Measurements from ENCODE around the gene FEM1B. TPM values are rescaled to one million over a fixed set of nuclear protein-coding genes. Genes with fewer than 3 reads are reported as not detected.

FEM1B gene
- total and polyA plus RNA-seq, 2 donors (not counting 1 experiment from before 2014, with no cell fraction given) = 38.2 to 48.4 TPM

DNA sequence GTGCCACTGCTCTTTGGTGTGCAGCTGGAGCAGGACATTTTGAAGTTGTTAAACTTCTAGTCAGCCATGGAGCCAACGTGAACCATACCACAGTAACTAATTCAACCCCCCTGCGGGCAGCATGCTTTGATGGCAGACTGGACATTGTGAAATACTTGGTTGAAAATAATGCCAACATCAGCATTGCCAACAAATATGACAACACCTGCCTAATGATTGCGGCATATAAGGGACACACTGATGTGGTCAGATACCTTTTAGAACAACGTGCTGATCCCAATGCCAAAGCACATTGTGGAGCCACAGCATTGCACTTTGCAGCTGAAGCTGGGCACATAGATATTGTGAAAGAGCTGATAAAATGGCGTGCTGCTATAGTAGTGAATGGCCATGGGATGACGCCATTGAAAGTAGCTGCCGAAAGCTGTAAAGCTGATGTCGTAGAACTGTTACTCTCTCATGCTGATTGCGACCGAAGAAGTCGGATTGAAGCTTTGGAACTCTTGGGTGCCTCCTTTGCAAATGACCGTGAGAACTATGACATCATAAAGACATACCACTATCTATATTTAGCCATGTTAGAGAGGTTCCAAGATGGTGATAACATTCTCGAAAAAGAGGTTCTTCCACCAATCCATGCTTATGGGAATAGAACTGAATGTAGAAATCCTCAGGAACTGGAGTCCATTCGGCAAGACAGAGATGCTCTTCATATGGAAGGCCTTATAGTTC is 12.2 kb downstream of the FEM1B start:
- no peak for DNase-seq (ENCODE audit: low read depth in 2 of 2)
- peaks cover 7% of the 10 kb centered on the region for H3K36me3 ChIP-seq (ENCODE audit: control insufficient read depth, insufficient read depth, low read length)
- no peak overlapping the region for H2AFZ ChIP-seq (ENCODE audit: low read length)
- no peaks in the 10 kb centered on the region for H3K4me1 ChIP-seq (ENCODE audit: control insufficient read depth, extremely low read depth, insufficient read depth, low read length)
- H3K4me2 ChIP-seq (ENCODE audit: extremely low read depth, insufficient read depth, low read length) = no peak overlapping the region
- no peak overlapping the region for H3K9ac ChIP-seq (ENCODE audit: insufficient read depth, low read length)
- peaks cover 2% of the 10 kb centered on the region for H4K20me1 ChIP-seq (ENCODE audit: control insufficient read depth, extremely low read depth, insufficient read depth, low read length)
- H3K27ac ChIP-seq (ENCODE audit: insufficient read depth, low read length) = no peak overlapping the region
- no peaks in the 10 kb centered on the region for H3K9me3 ChIP-seq (ENCODE audit: control insufficient read depth, insufficient read depth, low read depth, low read length)
- H3K79me2 ChIP-seq (ENCODE audit: control insufficient read depth, insufficient read depth, low read length) = peaks cover 81% of the 10 kb centered on the region
- TF ChIP-seq, protein P1, sequence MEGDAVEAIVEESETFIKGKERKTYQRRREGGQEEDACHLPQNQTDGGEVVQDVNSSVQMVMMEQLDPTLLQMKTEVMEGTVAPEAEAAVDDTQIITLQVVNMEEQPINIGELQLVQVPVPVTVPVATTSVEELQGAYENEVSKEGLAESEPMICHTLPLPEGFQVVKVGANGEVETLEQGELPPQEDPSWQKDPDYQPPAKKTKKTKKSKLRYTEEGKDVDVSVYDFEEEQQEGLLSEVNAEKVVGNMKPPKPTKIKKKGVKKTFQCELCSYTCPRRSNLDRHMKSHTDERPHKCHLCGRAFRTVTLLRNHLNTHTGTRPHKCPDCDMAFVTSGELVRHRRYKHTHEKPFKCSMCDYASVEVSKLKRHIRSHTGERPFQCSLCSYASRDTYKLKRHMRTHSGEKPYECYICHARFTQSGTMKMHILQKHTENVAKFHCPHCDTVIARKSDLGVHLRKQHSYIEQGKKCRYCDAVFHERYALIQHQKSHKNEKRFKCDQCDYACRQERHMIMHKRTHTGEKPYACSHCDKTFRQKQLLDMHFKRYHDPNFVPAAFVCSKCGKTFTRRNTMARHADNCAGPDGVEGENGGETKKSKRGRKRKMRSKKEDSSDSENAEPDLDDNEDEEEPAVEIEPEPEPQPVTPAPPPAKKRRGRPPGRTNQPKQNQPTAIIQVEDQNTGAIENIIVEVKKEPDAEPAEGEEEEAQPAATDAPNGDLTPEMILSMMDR (conservative IDR thresholded peaks at IDR 0.05 in 1 of 2, IDR thresholded peaks at IDR 0.05 in 1 of 2; ENCODE audit: low read depth in 1 of 2, low read length in 2 of 2) = no peak
- TF ChIP-seq EZH2 (IDR thresholded peaks at IDR 0.05; ENCODE audit: low read length, missing control alignments) = no peak
- no peak overlapping the region for H3K4me3 ChIP-seq (replicated peaks in 1 of 4; ENCODE audit: control extremely low read depth in 1 of 4, insufficient read depth in 1 of 4, low read depth in 3 of 4, low read length in 4 of 4)
- H3K27me3 ChIP-seq (ENCODE audit: control insufficient read depth, insufficient read depth, low read length) = no peaks in the 10 kb centered on the region

DNA sequence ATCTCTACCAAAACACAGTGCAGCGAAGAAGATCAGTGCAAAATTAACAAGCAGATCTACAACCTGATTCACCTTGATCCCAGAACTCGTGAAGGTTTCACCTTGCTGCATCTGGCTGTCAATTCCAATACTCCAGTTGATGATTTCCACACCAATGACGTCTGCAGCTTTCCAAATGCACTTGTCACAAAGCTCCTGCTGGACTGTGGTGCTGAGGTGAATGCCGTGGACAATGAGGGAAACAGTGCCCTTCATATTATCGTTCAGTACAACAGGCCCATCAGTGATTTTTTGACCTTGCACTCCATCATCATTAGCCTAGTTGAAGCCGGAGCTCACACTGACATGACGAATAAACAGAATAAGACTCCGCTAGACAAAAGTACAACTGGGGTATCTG is 13.2 kb downstream of the FEM1B start:
- no peaks in the 10 kb centered on the region for H3K9me3 ChIP-seq (ENCODE audit: control insufficient read depth, insufficient read depth, low read depth, low read length)
- H3K4me2 ChIP-seq (ENCODE audit: extremely low read depth, insufficient read depth, low read length) = no peak overlapping the region
- TF ChIP-seq EZH2 (IDR thresholded peaks at IDR 0.05; ENCODE audit: low read length, missing control alignments) = no peak
- TF ChIP-seq, protein P1 (conservative IDR thresholded peaks at IDR 0.05 in 1 of 2, IDR thresholded peaks at IDR 0.05 in 1 of 2; ENCODE audit: low read depth in 1 of 2, low read length in 2 of 2) = no peak
- H3K4me3 ChIP-seq (replicated peaks in 1 of 4; ENCODE audit: control extremely low read depth in 1 of 4, insufficient read depth in 1 of 4, low read depth in 3 of 4, low read length in 4 of 4) = no peak overlapping the region
- no peak overlapping the region for H3K27ac ChIP-seq (ENCODE audit: insufficient read depth, low read length)
- peaks cover 76% of the 10 kb centered on the region for H3K79me2 ChIP-seq (ENCODE audit: control insufficient read depth, insufficient read depth, low read length)
- peaks cover 2% of the 10 kb centered on the region for H4K20me1 ChIP-seq (ENCODE audit: control insufficient read depth, extremely low read depth, insufficient read depth, low read length)
- no peak overlapping the region for H2AFZ ChIP-seq (ENCODE audit: low read length)
- peaks cover 7% of the 10 kb centered on the region for H3K36me3 ChIP-seq (ENCODE audit: control insufficient read depth, insufficient read depth, low read length)
- no peaks in the 10 kb centered on the region for H3K27me3 ChIP-seq (ENCODE audit: control insufficient read depth, insufficient read depth, low read length)
- DNase-seq (ENCODE audit: low read depth in 2 of 2) = no peak
- H3K9ac ChIP-seq (ENCODE audit: insufficient read depth, low read length) = no peak overlapping the region
- no peaks in the 10 kb centered on the region for H3K4me1 ChIP-seq (ENCODE audit: control insufficient read depth, extremely low read depth, insufficient read depth, low read length)

DNA sequence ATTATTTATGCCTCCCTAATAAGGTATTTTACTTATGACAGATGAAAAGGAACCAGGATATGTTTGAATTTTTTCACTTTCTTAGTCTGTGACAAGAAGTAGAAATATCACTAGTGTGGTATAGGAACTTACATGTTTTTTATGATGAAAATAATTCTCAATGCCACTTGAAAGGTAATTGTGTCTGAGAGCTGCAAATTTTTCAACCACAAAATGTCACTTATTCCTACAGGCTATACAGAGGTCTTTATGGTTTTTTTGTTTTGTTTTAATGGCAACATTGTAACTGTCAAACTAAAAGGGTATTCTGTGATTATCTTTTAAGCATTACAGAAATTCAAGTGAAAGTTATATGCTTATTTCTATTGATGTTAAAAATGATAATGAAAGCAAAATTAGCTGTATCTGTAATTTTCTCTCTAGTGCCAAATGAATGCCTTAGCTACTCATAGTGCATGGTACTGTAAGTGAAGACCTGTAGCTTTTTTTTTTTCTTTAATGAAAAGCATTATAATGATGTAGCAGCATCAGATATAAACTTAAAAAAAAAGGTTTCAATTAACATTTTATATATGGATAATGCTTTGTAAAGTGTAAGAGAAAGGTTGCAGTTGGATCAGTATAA is 14.7 kb downstream of the FEM1B start:
- Histone ChIP-seq H3K9me3 (ENCODE audit: control insufficient read depth, insufficient read depth, low read depth, low read length) (no peaks in the 10 kb centered on the region), H3K79me2 (ENCODE audit: control insufficient read depth, insufficient read depth, low read length) (peaks cover 61% of the 10 kb centered on the region), H3K4me3 (replicated peaks in 1 of 4; ENCODE audit: control extremely low read depth in 1 of 4, insufficient read depth in 1 of 4, low read depth in 3 of 4, low read length in 4 of 4) (no peak overlapping the region), H3K36me3 (ENCODE audit: control insufficient read depth, insufficient read depth, low read length) (peaks cover 7% of the 10 kb centered on the region), H2AFZ (ENCODE audit: low read length) (no peak overlapping the region), H3K4me1 (ENCODE audit: control insufficient read depth, extremely low read depth, insufficient read depth, low read length) (no peaks in the 10 kb centered on the region), H3K27ac (ENCODE audit: insufficient read depth, low read length) (no peak overlapping the region), H4K20me1 (ENCODE audit: control insufficient read depth, extremely low read depth, insufficient read depth, low read length) (no peaks in the 10 kb centered on the region), H3K9ac (ENCODE audit: insufficient read depth, low read length) (no peak overlapping the region), H3K27me3 (ENCODE audit: control insufficient read depth, insufficient read depth, low read length) (no peaks in the 10 kb centered on the region), H3K4me2 (ENCODE audit: extremely low read depth, insufficient read depth, low read length) (no peak overlapping the region)
- TF ChIP-seq, protein P1 (conservative IDR thresholded peaks at IDR 0.05 in 1 of 2, IDR thresholded peaks at IDR 0.05 in 1 of 2; ENCODE audit: low read depth in 1 of 2, low read length in 2 of 2) = no peak
- no peak for TF ChIP-seq EZH2 (IDR thresholded peaks at IDR 0.05; ENCODE audit: low read length, missing control alignments)
- no peak for DNase-seq (ENCODE audit: low read depth in 2 of 2)

Measured in fibroblast of lung (primary cell).